NB4 (cell line): ENCODE measurements around the gene SAE1.
A peak's percentile ranks its signal among the peaks of the same experiment; 100 is the strongest.

Source experiments
- DNase-seq: peaks from one replicate; pipeline ENCODE4 v3.0.0; 2010; ENCODE audit warnings: low read depth
- H3K4me3 ChIP-seq: one replicate; pipeline ENCODE4 v1.5.1; 2011; ENCODE audit warnings: mild to moderate bottlenecking, low read depth, low read length, moderate library complexity
- MYC ChIP-seq: IDR thresholded peaks from 2 replicates; pipeline ENCODE4 v1.6.1; 2011; ENCODE audit warnings: low read depth, low read length
- POLR2A ChIP-seq: IDR thresholded peaks from 2 replicates; pipeline ENCODE4 v1.6.1; 2011; ENCODE audit warnings: mild to moderate bottlenecking; ENCODE audit not compliant: insufficient read length; ENCODE audit errors: extremely low read depth
- TF ChIP-seq, protein P1 (sequence below): IDR thresholded peaks from 2 replicates; pipeline ENCODE4 v1.6.1; 2011; ENCODE audit warnings: low read depth, low read length
- TF ChIP-seq, protein P2 (sequence below): IDR thresholded peaks from one replicate; pipeline ENCODE4 v1.5.1; 2012; ENCODE audit warnings: low read depth, low read length

The SAE1 gene

DNA sequence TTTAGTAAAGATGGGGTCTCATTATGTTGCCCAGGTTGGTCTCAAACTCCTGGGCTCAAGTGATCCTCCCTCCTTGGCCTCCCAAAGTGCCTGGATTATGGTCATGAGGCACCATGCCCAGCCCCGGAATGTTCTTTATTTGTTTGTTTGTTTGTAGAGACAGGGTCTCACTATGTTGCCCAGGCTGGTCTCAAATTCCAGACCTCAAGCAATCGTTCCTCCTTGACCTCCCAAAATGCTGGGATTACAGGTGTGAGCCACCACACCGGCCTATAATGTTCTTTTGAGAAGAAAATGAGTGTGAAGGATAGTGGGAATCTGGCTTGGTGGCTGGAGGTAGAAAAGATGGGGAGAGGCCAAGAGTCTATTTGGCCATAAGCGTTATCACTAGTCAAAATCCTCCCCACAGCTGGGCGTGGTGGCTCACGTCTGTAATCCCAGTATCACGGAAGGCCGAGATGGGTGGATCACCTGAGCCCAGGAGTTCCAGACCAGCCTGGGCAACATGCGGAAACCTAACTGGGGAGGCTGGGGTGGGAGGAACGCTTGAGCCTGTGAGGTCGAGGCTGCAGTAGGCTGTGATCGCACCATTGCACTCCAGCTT is 105.5 kb downstream of the SAE1 start:
- no peak for DNase-seq
- TF ChIP-seq, protein P1, sequence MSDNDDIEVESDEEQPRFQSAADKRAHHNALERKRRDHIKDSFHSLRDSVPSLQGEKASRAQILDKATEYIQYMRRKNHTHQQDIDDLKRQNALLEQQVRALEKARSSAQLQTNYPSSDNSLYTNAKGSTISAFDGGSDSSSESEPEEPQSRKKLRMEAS = no peak

DNA sequence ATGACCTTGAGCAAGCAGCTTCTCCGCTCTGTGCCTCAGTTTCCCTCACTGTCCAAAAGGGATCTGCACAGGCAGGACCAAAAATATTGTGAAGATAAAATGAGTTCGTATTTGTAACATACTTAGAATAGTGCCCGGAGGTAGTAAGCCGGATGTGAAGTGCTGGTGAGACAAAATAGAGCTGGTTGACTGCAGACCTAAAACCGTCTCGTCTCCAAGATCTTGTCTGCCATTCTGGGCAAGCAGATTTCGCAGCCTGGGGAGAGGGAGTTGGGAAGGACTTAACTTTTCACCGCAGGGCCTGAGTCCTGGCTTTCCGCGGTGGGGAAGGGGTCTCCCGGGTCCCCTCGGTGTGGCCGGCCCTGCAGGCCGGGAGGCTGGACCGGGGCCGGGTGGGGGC is 108.5 kb downstream of the SAE1 start:
- peak; percentile 53 for DNase-seq
- H3K4me3 ChIP-seq = no peak overlapping the region
- no peak for TF ChIP-seq POLR2A
- TF ChIP-seq, protein P1 = no peak
- no peak for TF ChIP-seq MYC
- TF ChIP-seq, protein P2, sequence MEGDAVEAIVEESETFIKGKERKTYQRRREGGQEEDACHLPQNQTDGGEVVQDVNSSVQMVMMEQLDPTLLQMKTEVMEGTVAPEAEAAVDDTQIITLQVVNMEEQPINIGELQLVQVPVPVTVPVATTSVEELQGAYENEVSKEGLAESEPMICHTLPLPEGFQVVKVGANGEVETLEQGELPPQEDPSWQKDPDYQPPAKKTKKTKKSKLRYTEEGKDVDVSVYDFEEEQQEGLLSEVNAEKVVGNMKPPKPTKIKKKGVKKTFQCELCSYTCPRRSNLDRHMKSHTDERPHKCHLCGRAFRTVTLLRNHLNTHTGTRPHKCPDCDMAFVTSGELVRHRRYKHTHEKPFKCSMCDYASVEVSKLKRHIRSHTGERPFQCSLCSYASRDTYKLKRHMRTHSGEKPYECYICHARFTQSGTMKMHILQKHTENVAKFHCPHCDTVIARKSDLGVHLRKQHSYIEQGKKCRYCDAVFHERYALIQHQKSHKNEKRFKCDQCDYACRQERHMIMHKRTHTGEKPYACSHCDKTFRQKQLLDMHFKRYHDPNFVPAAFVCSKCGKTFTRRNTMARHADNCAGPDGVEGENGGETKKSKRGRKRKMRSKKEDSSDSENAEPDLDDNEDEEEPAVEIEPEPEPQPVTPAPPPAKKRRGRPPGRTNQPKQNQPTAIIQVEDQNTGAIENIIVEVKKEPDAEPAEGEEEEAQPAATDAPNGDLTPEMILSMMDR = no peak

More for the DNA sequence above, 105.5 kb downstream of the SAE1 start:
- H3K4me3 ChIP-seq = no peak overlapping the region

DNA sequence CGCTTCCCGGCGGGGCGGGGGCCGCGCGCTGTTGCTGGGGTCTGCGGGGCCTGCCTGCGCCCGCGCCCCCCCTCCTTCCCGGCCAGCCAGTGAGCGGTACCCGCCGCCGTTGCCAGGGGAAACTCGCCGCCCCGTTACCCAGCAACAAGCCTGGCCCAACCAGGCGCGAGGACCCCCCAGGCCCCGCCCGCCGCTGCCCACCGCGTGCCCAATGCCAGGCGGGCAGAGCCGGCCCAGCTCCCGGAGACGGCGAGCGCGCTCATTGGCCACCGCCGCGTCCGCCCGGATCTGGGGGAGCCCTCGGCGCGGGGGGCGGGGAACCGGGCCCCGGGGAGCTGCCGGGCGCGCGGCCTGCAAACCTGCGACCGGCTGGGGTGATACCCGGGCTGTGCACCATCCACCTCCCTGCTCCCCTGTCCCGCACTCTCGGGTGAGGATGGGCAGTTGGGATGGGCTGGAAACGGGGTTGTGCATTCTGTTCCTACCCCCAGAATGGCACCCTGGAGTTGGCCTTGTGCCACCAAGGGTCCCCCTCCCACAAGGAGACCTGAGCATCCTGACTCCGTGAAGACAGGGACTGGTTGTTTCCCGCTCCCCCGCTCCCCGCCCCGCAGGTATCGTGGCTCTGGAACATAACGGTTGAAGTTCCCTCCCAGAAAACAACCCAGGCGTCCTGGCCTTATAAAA is 109.1 kb downstream of the SAE1 start:
- TF ChIP-seq MYC (no peak), POLR2A (no peak)
- TF ChIP-seq, protein P2 = no peak
- TF ChIP-seq, protein P1 = no peak
- peak; percentile 38 for DNase-seq
- H3K4me3 ChIP-seq = no peak overlapping the region

DNA sequence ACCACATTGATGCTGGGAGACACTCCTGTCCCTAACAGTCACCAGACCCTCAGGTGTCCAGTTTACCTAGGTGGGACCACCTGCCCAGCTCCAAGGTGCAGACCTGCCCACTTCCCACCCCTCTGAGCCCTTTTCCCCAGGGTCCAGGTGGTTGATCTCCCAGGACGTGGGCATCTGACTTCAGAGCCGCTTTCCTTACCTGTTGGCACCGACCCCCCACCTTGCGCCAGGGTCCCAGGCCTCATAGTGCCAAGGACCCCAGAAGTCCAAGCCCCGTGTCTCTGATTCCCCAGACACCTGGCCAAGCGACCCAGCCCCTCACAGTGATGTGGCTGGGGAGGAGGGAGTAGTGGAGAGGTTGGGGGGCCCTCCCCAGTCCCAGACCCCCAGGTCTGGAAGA is 109.9 kb downstream of the SAE1 start:
- H3K4me3 ChIP-seq = no peak overlapping the region

DNA sequence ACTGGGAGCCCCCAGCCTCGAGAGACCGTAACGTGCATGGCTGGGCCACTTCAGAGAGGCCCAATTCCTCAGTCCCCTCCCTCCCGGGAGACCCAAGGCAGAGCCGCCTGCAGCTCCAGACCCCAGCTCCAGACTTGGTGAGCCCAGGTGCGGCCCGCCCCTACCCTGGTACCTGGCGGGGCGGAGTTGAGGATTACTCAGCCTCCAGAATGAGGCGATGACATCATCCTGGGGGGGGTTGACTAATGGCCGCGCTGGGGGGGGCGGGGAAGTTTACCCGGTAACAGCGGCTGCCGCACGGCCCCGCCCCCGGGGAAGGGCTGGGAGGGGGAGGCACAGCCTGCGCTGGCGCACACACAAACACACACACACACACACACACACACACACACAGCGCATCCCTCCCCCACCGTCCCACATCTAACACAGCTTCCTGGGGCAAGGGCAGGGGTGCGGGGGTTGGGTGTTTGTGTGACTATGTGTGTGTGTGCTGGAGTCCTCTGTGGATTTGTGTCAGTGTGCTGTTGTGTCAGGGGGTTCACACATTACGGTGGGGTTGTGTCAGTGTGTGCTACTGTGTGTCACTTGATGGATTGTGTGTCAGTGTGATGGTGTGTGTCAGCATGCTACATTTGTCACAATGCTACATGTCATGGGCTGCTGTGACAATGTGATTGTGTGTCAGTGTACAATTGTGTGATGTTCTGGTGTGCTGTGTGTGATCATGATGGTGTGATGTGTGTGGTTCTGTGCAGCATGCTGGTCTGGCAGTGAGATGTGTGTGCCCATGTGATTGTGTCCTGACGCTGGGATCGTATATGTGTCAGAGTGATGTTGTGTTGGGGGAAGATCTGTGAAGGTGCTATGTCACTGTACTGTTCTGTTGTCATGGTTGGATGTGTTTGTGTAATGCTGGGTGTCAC is 110.6 kb downstream of the SAE1 start:
- TF ChIP-seq, protein P1 = 0 out of 2 replicates have a peak, but pooled peaks have one; percentile 36
- no peak; the same call in 1 of the 2 replicates for TF ChIP-seq MYC
- peak; percentile 86 for DNase-seq
- H3K4me3 ChIP-seq = no peak overlapping the region

More for the DNA sequence above, 109.9 kb downstream of the SAE1 start:
- DNase-seq = peak; percentile 31
- TF ChIP-seq POLR2A (no peak), MYC (no peak)
- TF ChIP-seq, protein P2 = no peak
- TF ChIP-seq, protein P1 = no peak

DNA sequence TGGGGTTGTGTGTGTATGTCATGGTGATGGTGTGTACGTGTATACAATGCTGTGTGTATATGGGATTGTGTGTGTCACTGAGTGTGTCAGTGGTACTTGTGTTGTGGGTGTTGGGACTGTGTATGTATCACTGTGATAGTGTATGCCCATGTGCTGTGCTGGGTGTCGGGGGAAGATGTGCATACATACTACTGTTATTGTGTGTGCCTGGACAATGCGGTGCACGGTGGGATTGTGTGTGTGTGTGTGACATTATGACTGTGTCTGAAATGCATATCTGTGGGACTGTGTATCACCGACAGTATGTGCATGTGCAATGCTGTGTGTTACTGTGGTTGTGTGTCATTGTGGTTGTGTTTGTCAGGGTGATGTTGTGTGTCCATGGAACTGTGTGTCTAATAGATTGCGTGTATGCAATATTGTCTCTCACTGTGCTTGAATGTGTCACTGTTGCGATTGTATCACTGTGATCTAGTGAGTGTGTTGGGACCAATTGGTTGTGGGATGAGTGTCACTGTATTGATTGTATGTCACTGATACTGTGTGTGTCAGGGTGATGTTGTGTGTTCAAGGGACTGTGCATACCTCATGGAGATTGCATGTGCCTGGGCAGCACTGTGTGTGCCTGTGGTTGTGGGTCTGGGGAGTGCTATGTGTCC is 111.4 kb downstream of the SAE1 start:
- TF ChIP-seq MYC = no peak
- TF ChIP-seq POLR2A = no peak
- TF ChIP-seq, protein P1 = no peak
- TF ChIP-seq, protein P2 = no peak
- no peak overlapping the region for H3K4me3 ChIP-seq
- DNase-seq = peak; percentile 54
